ENCODE measurements around the gene FOXK2.
"Not testable (repeated sequence)": the region's sequence is repeated elsewhere in the genome, so short reads cannot be mapped to it uniquely, and the experiment has no call there.

Gene FOXK2

GRCh38 chr17:82560252-82560642 is 40.7 kb downstream of the FOXK2 start:
- TF ChIP-seq POLR2A (IDR thresholded peaks at IDR 0.05; ENCODE audit: low read length) (no peak), GATA1 (IDR thresholded peaks at IDR 0.05; ENCODE audit: low read depth, low read length) (no peak)
- no peak for DNase-seq

GRCh38 chr17:82560802-82561428 is 41.4 kb downstream of the FOXK2 start:
- DNase-seq, result no peak
- TF ChIP-seq POLR2A (IDR thresholded peaks at IDR 0.05; ENCODE audit: low read length), result no peak
- TF ChIP-seq GATA1 (IDR thresholded peaks at IDR 0.05; ENCODE audit: low read depth, low read length), result no peak

GRCh38 chr17:82561429-82562035 is 42.0 kb downstream of the FOXK2 start:
- DNase-seq, result no peak
- TF ChIP-seq GATA1 (IDR thresholded peaks at IDR 0.05; ENCODE audit: low read depth, low read length) (no peak), POLR2A (IDR thresholded peaks at IDR 0.05; ENCODE audit: low read length) (no peak)

- DNase-seq, result not testable (repeated sequence)
These were observed 43.2 kb downstream of the FOXK2 start for GRCh38 chr17:82562718-82563220.

- TF ChIP-seq GATA1 (IDR thresholded peaks at IDR 0.05; ENCODE audit: low read depth, low read length), result no peak
- TF ChIP-seq POLR2A (IDR thresholded peaks at IDR 0.05; ENCODE audit: low read length), result no peak
- DNase-seq, result no peak
These were observed 43.8 kb downstream of the FOXK2 start for GRCh38 chr17:82563318-82563717.

GRCh38 chr17:82563745-82564144 is 44.2 kb downstream of the FOXK2 start:
- DNase-seq, result not testable (repeated sequence)

- TF ChIP-seq POLR2A (IDR thresholded peaks at IDR 0.05; ENCODE audit: low read length), result no peak
- TF ChIP-seq GATA1 (IDR thresholded peaks at IDR 0.05; ENCODE audit: low read depth, low read length), result no peak
- no peak for DNase-seq
These were observed 44.7 kb downstream of the FOXK2 start for GRCh38 chr17:82564241-82564640.

- no peak for TF ChIP-seq POLR2A (IDR thresholded peaks at IDR 0.05; ENCODE audit: low read length)
- TF ChIP-seq GATA1 (IDR thresholded peaks at IDR 0.05; ENCODE audit: low read depth, low read length), result no peak
- no peak for DNase-seq
These were observed 46.0 kb downstream of the FOXK2 start for GRCh38 chr17:82565551-82565950.

GRCh38 chr17:82566129-82566960 is 46.8 kb downstream of the FOXK2 start:
- no peak for TF ChIP-seq GATA1 (IDR thresholded peaks at IDR 0.05; ENCODE audit: low read depth, low read length)
- DNase-seq, result no peak

GRCh38 chr17:82567286-82567685 is 47.8 kb downstream of the FOXK2 start:
- DNase-seq, result no peak
- TF ChIP-seq GATA1 (IDR thresholded peaks at IDR 0.05; ENCODE audit: low read depth, low read length) (no peak), POLR2A (IDR thresholded peaks at IDR 0.05; ENCODE audit: low read length) (no peak)

- no peak for DNase-seq
- TF ChIP-seq GATA1 (IDR thresholded peaks at IDR 0.05; ENCODE audit: low read depth, low read length) (no peak), POLR2A (IDR thresholded peaks at IDR 0.05; ENCODE audit: low read length) (no peak)
These were observed 49.5 kb downstream of the FOXK2 start for GRCh38 chr17:82568997-82569393.

- no peak for DNase-seq
- TF ChIP-seq POLR2A (IDR thresholded peaks at IDR 0.05; ENCODE audit: low read length) (no peak), GATA1 (IDR thresholded peaks at IDR 0.05; ENCODE audit: low read depth, low read length) (no peak)
These were observed 50.1 kb downstream of the FOXK2 start for GRCh38 chr17:82569621-82570020.

- no peak for DNase-seq
- TF ChIP-seq POLR2A (IDR thresholded peaks at IDR 0.05; ENCODE audit: low read length), result no peak
- no peak for TF ChIP-seq GATA1 (IDR thresholded peaks at IDR 0.05; ENCODE audit: low read depth, low read length)
These were observed 50.7 kb downstream of the FOXK2 start for GRCh38 chr17:82570277-82570676.

GRCh38 chr17:82571855-82572254 is 52.3 kb downstream of the FOXK2 start:
- TF ChIP-seq POLR2A (IDR thresholded peaks at IDR 0.05; ENCODE audit: low read length) (no peak), GATA1 (IDR thresholded peaks at IDR 0.05; ENCODE audit: low read depth, low read length) (no peak)
- no peak for DNase-seq

GRCh38 chr17:82574041-82574440 is 54.5 kb downstream of the FOXK2 start:
- TF ChIP-seq GATA1 (IDR thresholded peaks at IDR 0.05; ENCODE audit: low read depth, low read length) (no peak), POLR2A (IDR thresholded peaks at IDR 0.05; ENCODE audit: low read length) (no peak)
- no peak for DNase-seq

GRCh38 chr17:82575581-82576221 is 56.2 kb downstream of the FOXK2 start:
- peak in 1 of 2 experiments; percentile 18 for DNase-seq

All from erythroblast (primary cell).